Sigmoid colon (tissue), 4 donors: ENCODE results near the gene SCAMP2.

Experiments used
- CTCF ChIP-seq, 4 experiments: fragments of 450-650 bp in 3 of 4; fragments of 200-600 bp in 1 of 4; IDR thresholded peaks; one replicate each; pipeline ENCODE4 v1.5.1; 2016 to 2019; ENCODE audit warnings: antibody characterized with exemption in 4 of 4, mild to moderate bottlenecking in 3 of 4, moderate library complexity in 2 of 4
- POLR2AphosphoS5 ChIP-seq, 4 donors: sonication (generic); formaldehyde crosslinking; IDR thresholded peaks; one replicate each; pipeline ENCODE4 v1.6.1; 2017; ENCODE audit warnings: antibody characterized with exemption in 4 of 4

GRCh38 chr15:74829991-74830390 lies 43.2 kb downstream of the SCAMP2 start:
- no peak for TF ChIP-seq CTCF (IDR thresholded peaks at IDR 0.05)
- no peak for TF ChIP-seq POLR2AphosphoS5 (IDR thresholded peaks at IDR 0.05)
